Sigmoid colon (tissue), 7 donors: ENCODE results near the gene NUDT21. TPM values are rescaled to one million over a fixed set of nuclear protein-coding genes. Genes with fewer than 3 reads are reported as not detected.

Experiments used
- DNase-seq: peaks from one replicate; pipeline ENCODE4 v3.0.0-alpha.2; 2019
- H3K27ac ChIP-seq, 4 donors: fragments of 200-600 bp; sonication (generic); one replicate each; pipeline ENCODE4 v1.5.1; 2016 to 2019; ENCODE audit warnings: mild to moderate bottlenecking in 1 of 4
- H3K27me3 ChIP-seq, 3 donors: fragments of 200-600 bp; sonication (generic); one replicate each; pipeline ENCODE4 v1.5.1; 2019; ENCODE audit warnings: mild to moderate bottlenecking in 1 of 3
- H3K36me3 ChIP-seq, 4 donors: fragments of 200-600 bp; sonication (generic); one replicate each; pipeline ENCODE4 v1.5.1; 2016 to 2019
- H3K4me1 ChIP-seq, 4 donors: fragments of 200-600 bp; sonication (generic); one replicate each; pipeline ENCODE4 v1.5.1; 2017 to 2019
- H3K4me3 ChIP-seq, 4 donors: fragments of 200-600 bp; sonication (generic); one replicate each; pipeline ENCODE4 v1.5.1; 2017 to 2019; ENCODE audit warnings: mild to moderate bottlenecking in 2 of 4, moderate library complexity in 1 of 4
- H3K9me3 ChIP-seq, 4 donors: fragments of 200-600 bp in 3 of 4; sonication (generic) in 3 of 4; one replicate each; pipeline versions ENCODE4 v1.5.1 to v1.6.1; 2013 to 2019
- CTCF ChIP-seq, 4 experiments: fragments of 450-650 bp in 3 of 4; fragments of 200-600 bp in 1 of 4; IDR thresholded peaks; one replicate each; pipeline ENCODE4 v1.5.1; 2016 to 2019; ENCODE audit warnings: antibody characterized with exemption in 4 of 4, mild to moderate bottlenecking in 3 of 4, moderate library complexity in 2 of 4
- EP300 ChIP-seq, 4 donors: sonication (generic); formaldehyde crosslinking; IDR thresholded peaks; one replicate each; pipeline ENCODE4 v1.6.1; 2017; ENCODE audit warnings: antibody characterized with exemption in 4 of 4
- POLR2A ChIP-seq, 2 donors: fragments of 450-650 bp; IDR thresholded peaks; one replicate each; pipeline ENCODE4 v1.6.1; 2016; ENCODE audit warnings: antibody characterized with exemption in 2 of 2, mild to moderate bottlenecking in 2 of 2, moderate library complexity in 2 of 2
- POLR2AphosphoS5 ChIP-seq, 4 donors: sonication (generic); formaldehyde crosslinking; IDR thresholded peaks; one replicate each; pipeline ENCODE4 v1.6.1; 2017; ENCODE audit warnings: antibody characterized with exemption in 4 of 4
- WGBS, 2 donors: extraction: QIAGEN DNeasy Blood & Tissue Kit; methylation state at CpG; one replicate each; pipeline ENCODE4 v1.1.7; 2013; 5-methylcytosine and 5-hydroxymethylcytosine counted together
- intact Hi-C: fragments of 100-400 bp; cut with DNase I; formaldehyde crosslinking; loops from one replicate; pipeline ENCODE4 v1.15.1; 2023
- polyA plus RNA-seq, 3 donors: library from polyadenylated mRNA; stranded (reverse); fragments of 200-250 nt; gene quantifications; one replicate each; pipeline ENCODE4 v1.2.3, GENCODE V29; 2013
- total RNA-seq, 4 donors: library from RNA; depleted of rRNA; stranded (reverse); fragments of >200 nt; gene quantifications; one replicate each; pipeline ENCODE4 v1.1.0, GENCODE V29; 2016
- donor health status: healthy with polysubstance abuse.
- donor health status: Bipolar disorder and iron deficiency.
- donor health status: healthy.

NUDT21 gene
- total and polyA plus RNA-seq, 7 donors, result 33.0 to 51.7 (median 44.1) TPM

DNA sequence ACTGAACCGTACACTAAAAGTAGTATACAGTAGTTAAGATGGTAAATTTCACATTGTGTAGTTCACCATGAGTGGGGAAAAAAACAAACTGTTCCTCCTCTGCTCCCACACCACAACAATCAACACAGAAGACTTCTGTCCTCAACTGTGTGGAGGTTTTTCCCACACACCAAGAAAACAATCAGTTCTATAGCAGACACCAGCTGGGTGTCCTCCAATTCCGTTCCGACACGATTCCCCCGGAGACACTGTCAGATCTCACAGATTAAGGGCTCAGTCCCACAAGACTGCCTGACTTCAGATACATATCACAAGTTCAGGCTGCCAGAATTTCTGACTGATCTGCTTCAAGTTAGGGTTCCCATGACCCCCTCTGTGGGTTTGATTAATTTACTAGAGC is 36.9 kb upstream of the NUDT21 start:
- intact Hi-C loops, result no loop called here
- no peak overlapping the region for H3K27ac ChIP-seq
- H3K4me3 ChIP-seq, result no peak overlapping the region
- no peak for DNase-seq
- TF ChIP-seq CTCF (IDR thresholded peaks at IDR 0.05) (no peak), POLR2AphosphoS5 (IDR thresholded peaks at IDR 0.05) (no peak), POLR2A (IDR thresholded peaks at IDR 0.05) (no peak), EP300 (IDR thresholded peaks at IDR 0.05) (no peak)
- no peaks in the 10 kb centered on the region for H3K4me1 ChIP-seq
- H3K36me3 ChIP-seq, result peaks cover 0 to 52% (median 4%) of the 10 kb centered on the region in 4 donors
- H3K9me3 ChIP-seq, result no peaks in the 10 kb centered on the region
- WGBS, 2 donors, result 82 to 89% methylated on average over 5 of the region's 5 CpGs
- no peaks in the 10 kb centered on the region for H3K27me3 ChIP-seq

GRCh38 chr16:56483394-56483793 is 32.3 kb upstream of the NUDT21 start:
- Histone ChIP-seq H3K4me3 (no peak overlapping the region), H3K27me3 (no peaks in the 10 kb centered on the region), H3K4me1 (no peaks in the 10 kb centered on the region), H3K36me3 (peaks cover 5 to 81% (median 8%) of the 10 kb centered on the region in 4 donors), H3K27ac (no peak overlapping the region), H3K9me3 (no peaks in the 10 kb centered on the region)
- no peak for DNase-seq
- intact Hi-C loops, result no loop called here
- TF ChIP-seq CTCF (IDR thresholded peaks at IDR 0.05), result no peak
- no peak for TF ChIP-seq POLR2A (IDR thresholded peaks at IDR 0.05)
- TF ChIP-seq POLR2AphosphoS5 (IDR thresholded peaks at IDR 0.05), result no peak
- TF ChIP-seq EP300 (IDR thresholded peaks at IDR 0.05), result no peak

DNA sequence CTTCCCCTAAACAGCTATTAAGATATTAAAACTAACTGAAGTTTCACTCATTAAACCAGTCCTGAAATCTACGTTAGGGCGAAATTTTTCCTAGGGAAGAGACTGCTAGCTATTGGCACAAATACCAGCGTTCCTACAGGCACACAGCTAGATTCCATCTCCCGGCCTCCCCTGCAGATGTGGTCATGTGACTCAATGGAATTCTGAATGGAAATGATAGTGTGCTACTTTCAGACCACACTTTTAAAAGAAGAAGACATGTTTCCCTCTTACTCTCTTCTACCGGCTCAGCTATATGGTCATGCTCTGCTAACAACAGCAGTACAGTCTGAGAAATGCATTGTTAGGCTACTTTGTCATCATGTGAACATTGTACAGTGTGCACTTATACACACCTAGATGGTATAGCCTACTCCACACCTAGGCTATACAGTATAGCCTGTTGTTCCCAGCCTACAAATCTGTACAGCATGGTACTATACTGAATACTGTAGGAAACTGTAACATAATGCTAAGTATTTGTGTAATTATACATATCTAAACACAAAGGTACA is 31.6 kb upstream of the NUDT21 start:
- WGBS, 2 donors, result 90 to 92% methylated on average over 5 of the region's 5 CpGs
- no peak for DNase-seq
- Histone ChIP-seq H3K27ac (no peak overlapping the region), H3K27me3 (no peaks in the 10 kb centered on the region), H3K36me3 (peaks cover 5 to 88% (median 8%) of the 10 kb centered on the region in 4 donors), H3K4me1 (no peaks in the 10 kb centered on the region), H3K4me3 (no peak overlapping the region), H3K9me3 (no peaks in the 10 kb centered on the region)
- TF ChIP-seq CTCF (IDR thresholded peaks at IDR 0.05) (no peak), POLR2A (IDR thresholded peaks at IDR 0.05) (no peak), EP300 (IDR thresholded peaks at IDR 0.05) (no peak), POLR2AphosphoS5 (IDR thresholded peaks at IDR 0.05) (no peak)
- intact Hi-C loops, result no loop called here

DNA sequence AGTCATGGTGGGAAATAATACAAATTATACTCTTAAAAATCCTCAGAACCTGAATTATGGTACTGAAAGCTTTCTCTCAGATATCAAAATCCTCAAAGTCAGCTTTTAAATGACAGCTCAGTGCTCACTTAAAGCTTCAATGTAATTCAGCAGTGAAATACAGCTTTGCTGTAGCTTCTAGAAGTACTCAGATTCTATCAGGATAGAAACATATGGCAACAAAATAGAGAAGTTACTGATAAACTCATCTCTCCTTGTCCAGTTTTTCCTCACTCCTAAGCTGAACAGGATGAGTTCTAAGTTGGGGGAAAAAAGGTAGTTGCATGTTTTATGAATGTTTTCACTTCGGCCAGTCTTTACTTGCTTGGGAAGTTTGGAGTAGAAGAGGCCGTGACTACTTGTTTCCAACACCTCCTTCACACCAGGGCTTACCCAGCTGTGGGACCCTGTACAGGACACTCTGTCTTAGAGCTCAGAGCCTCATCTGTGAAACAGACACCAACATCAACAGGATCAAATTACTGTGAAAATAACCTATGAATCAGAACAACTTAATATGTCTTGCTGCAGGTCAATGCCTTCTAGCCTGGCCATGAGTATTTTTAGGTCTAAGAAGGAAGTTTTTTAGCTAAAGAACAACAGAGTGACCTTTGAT is 30.5 kb upstream of the NUDT21 start:
- H3K36me3 ChIP-seq, result peaks cover 6 to 99% (median 12%) of the 10 kb centered on the region in 4 donors
- no peak for DNase-seq
- WGBS, 2 donors, result 91 to 97% methylated on average over 2 of the region's 2 CpGs
- H3K4me1 ChIP-seq, result no peaks in the 10 kb centered on the region
- no peak overlapping the region for H3K27ac ChIP-seq
- H3K9me3 ChIP-seq, result no peaks in the 10 kb centered on the region
- no peak for TF ChIP-seq POLR2A (IDR thresholded peaks at IDR 0.05)
- TF ChIP-seq EP300 (IDR thresholded peaks at IDR 0.05), result no peak
- TF ChIP-seq POLR2AphosphoS5 (IDR thresholded peaks at IDR 0.05), result no peak
- no peak for TF ChIP-seq CTCF (IDR thresholded peaks at IDR 0.05)
- H3K4me3 ChIP-seq, result no peak overlapping the region
- H3K27me3 ChIP-seq, result no peaks in the 10 kb centered on the region
- intact Hi-C loops, result no loop called here
